Measurements from ENCODE around the gene PSG1.

Gene PSG1

GRCh38 chr19:42816894-42817293 lies 62.6 kb downstream of the PSG1 start:
- DNase-seq: no peak

All from NCI-H774 (cell line).